ENCODE results near the gene CALCR.
"Not testable (repeated sequence)": the region's sequence is repeated elsewhere in the genome, so short reads cannot be mapped to it uniquely, and the experiment has no call there.

CALCR gene

GRCh38 chr7:93574646-93575554 lies at the start of gene CALCR:
TSS of gene CALCR (minus strand) at chr7:93574724. CDS start at chr7:93486981, 87,743 bp downstream.
- peak; percentile 67 for DNase-seq (ENCODE audit: low spot score)

GRCh38 chr7:93623816-93624215 lies 49.3 kb upstream of the CALCR start:
- no peak for DNase-seq (ENCODE audit: low spot score)

- DNase-seq (ENCODE audit: low spot score): no peak
These were observed 47.8 kb upstream of the CALCR start for GRCh38 chr7:93622036-93623033.

GRCh38 chr7:93620864-93621263 lies 46.3 kb upstream of the CALCR start:
- DNase-seq (ENCODE audit: low spot score): no peak

GRCh38 chr7:93620057-93620456 lies 45.5 kb upstream of the CALCR start:
- DNase-seq (ENCODE audit: low spot score): no peak

GRCh38 chr7:93601363-93601762 lies 26.8 kb upstream of the CALCR start:
- DNase-seq (ENCODE audit: low spot score): no peak

- DNase-seq (ENCODE audit: low spot score): no peak
These were observed 19.7 kb upstream of the CALCR start for GRCh38 chr7:93594250-93594649.

GRCh38 chr7:93592588-93593266 lies 18.2 kb upstream of the CALCR start:
- no peak for DNase-seq (ENCODE audit: low spot score)

GRCh38 chr7:93591224-93592050 lies 16.9 kb upstream of the CALCR start:
- not testable (repeated sequence) for DNase-seq (ENCODE audit: low spot score)

GRCh38 chr7:93586479-93586865 lies 11.9 kb upstream of the CALCR start:
- DNase-seq (ENCODE audit: low spot score): not testable (repeated sequence)

GRCh38 chr7:93585694-93586478 lies 11.4 kb upstream of the CALCR start:
- DNase-seq (ENCODE audit: low spot score): not testable (repeated sequence)

GRCh38 chr7:93579431-93579830 lies 4.9 kb upstream of the CALCR start:
- no peak for DNase-seq (ENCODE audit: low spot score)

GRCh38 chr7:93578762-93579161 lies 4.2 kb upstream of the CALCR start:
- no peak for DNase-seq (ENCODE audit: low spot score)

- no peak for DNase-seq (ENCODE audit: low spot score)
These were observed 1.3 kb upstream of the CALCR start for GRCh38 chr7:93575555-93576399.

GRCh38 chr7:93574269-93574645 lies 267 bp downstream of the CALCR start:
- no peak for DNase-seq (ENCODE audit: low spot score)

GRCh38 chr7:93569189-93569588 lies 5.3 kb downstream of the CALCR start:
- no peak for DNase-seq (ENCODE audit: low spot score)

GRCh38 chr7:93566876-93567275 lies 7.6 kb downstream of the CALCR start:
- no peak for DNase-seq (ENCODE audit: low spot score)

- no peak for DNase-seq (ENCODE audit: low spot score)
These were observed 10.9 kb downstream of the CALCR start for GRCh38 chr7:93563584-93563983.

- DNase-seq (ENCODE audit: low spot score): no peak
These were observed 11.6 kb downstream of the CALCR start for GRCh38 chr7:93562936-93563335.

All from left forelimb (tissue), 1 donor.